LNCaP clone FGC (cell line): ENCODE measurements around the gene IGLL1.
"Not testable (repeated sequence)": the region's sequence is repeated elsewhere in the genome, so short reads cannot be mapped to it uniquely, and the experiment has no call there.

Source experiments
- DNase-seq: peaks from one replicate; pipeline ENCODE4 v3.0.0-alpha.2; 2011; ENCODE audit warnings: low read depth
- H3K4me3 ChIP-seq: 2 replicates; pipeline ENCODE4 v1.5.1; 2011; ENCODE audit warnings: mild to moderate bottlenecking, low read depth, low read length, control low read depth
- TF ChIP-seq, protein P1 (sequence below): IDR thresholded peaks from 2 replicates; pipeline ENCODE4 v1.5.1; 2012; ENCODE audit warnings: mild to moderate bottlenecking; ENCODE audit not compliant: control insufficient read depth, insufficient read depth; ENCODE audit errors: extremely low read depth

Gene IGLL1

DNA sequence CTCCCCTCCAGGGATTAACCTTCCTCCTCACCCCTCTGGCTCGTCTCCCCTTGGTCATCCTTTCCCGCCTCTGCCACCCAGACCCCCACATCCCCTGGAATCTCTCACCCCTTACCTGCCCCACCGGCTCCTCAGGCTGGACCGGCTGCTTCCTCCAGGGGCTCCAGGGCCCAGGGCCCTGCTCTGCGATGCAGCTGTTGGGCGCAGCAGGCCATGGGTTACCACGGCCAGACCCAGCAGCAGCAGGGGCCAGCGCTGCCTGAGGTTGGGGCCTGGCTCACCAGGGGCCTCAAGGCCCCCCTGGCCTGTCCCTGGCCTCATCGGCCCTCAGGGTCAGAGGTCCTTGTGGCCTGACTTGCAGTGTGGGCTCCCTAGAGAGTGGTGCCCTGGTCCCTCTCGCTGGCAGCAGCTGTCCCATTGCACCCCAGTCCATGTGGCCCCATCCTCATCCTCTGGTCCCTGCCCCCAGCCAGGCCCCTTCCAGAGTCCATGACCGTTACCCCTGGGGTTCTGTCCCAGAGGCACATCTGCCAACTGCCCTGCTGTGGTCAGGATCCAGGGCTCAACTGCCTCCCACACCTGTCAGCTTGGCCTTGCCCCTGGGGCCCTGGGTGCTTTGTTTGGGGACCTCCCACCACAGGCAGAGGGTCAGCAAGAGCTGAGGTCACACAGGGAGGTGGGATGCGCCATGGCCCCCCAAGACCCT is at the start of gene IGLL1:
Gene IGLL1, minus strand, starts transcription at position 421 of the 706 bp plus-strand sequence. Its CDS starts 100 bp downstream, at position 321.
- no peak for DNase-seq
- H3K4me3 ChIP-seq, result no peak within 1 kb of the TSS
- TF ChIP-seq, protein P1, sequence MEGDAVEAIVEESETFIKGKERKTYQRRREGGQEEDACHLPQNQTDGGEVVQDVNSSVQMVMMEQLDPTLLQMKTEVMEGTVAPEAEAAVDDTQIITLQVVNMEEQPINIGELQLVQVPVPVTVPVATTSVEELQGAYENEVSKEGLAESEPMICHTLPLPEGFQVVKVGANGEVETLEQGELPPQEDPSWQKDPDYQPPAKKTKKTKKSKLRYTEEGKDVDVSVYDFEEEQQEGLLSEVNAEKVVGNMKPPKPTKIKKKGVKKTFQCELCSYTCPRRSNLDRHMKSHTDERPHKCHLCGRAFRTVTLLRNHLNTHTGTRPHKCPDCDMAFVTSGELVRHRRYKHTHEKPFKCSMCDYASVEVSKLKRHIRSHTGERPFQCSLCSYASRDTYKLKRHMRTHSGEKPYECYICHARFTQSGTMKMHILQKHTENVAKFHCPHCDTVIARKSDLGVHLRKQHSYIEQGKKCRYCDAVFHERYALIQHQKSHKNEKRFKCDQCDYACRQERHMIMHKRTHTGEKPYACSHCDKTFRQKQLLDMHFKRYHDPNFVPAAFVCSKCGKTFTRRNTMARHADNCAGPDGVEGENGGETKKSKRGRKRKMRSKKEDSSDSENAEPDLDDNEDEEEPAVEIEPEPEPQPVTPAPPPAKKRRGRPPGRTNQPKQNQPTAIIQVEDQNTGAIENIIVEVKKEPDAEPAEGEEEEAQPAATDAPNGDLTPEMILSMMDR, result no peak

DNA sequence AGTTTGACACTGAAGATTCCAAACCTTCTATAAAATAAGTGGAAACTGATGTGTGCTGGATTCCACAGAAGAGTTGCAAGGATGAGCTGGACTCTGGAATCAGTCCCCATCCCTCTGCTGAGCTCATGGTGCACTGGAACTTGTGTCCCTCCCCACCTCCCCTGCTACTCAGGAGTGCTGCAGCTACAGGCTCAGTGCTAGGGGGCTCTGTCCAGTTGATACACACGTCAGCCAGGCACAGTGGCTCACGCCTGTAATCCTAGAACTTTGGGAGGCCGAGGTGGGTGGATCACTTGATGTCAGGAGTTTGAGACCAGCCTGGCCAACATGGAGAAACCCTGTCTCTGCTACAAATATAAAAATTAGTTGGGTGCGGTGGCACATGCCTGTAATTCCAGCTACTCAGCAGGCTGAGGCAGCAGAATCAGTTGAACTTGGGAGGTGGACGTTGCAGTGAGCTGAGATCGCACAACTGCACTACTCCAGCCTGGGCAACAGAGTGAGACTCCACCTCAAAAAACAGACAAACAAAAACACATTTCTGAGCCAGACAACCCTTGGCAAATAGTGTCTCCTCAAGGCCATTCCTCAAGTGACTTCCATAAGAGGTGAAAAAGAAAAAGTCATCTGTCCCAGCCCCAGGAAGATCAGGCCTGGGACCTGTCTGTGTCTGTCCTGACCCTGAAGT is 48.1 kb upstream of the IGLL1 start:
- H3K4me3 ChIP-seq, DNase-seq: not testable (repeated sequence)

DNA sequence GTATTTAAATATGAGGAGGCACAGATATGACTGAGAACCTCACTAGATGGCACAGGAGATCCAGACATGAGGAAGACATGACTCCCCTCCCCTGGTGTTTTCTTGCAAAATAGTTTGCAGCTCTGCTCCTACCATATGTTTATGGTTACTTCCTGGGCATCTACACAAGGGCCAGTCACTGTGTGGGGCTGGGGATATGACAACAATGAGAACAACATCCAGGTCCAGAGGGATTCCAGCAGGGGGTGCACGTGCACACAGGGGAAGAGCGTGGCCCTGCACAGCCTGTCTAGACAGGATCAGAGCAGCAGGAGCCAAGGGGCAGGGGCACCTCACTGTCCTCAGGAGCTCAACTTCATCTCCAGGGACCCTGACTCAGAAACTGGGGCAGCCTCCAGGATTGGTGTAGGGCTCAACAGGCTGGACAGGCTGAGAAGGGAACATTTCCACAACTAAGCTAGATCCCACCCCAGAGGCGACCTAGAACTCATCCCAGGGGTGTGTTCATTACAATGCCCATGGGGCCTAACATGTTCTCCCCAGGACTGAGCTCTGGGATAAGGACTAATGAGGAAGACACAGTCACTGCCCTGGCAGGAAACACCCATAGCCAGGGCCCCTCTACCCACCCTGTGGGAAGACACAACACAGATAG is 47.4 kb upstream of the IGLL1 start:
- TF ChIP-seq, protein P1, result peak; percentile 37; the same call in 1 of the 2 replicates
- not testable (repeated sequence) for DNase-seq, H3K4me3 ChIP-seq

DNA sequence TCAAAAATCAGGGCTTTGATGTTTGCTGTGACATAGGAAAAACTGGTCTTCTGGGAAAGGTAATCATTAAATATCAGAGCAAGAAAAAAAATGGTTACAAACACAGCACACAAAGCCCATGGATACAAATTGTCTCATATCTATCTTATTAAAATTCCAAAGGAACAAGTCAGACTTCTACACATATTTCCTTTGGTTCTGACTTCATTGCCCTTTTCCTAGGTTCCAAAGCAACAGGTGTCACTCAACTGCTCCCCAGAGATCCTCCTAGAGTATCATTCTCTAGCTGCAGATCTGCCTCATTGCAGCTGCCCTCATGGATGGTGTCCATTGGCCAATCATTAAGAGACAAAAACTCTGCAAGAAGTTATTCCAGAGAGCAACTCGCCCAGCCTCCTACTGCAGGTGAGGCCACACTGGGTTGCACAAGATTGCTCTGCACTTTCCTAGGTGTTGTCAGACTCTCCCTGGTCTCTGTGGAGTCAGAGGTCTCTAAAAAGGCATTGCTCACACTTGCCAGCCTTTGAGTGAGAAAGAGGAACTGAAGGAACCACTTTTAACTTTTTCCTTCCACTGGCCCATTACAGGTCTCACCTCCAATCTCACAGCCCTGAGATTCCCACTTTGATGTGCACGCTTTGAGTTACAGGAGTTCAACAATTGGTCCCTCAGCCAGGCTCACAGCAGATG is 46.3 kb upstream of the IGLL1 start:
- TF ChIP-seq, protein P1, result no peak
- H3K4me3 ChIP-seq, result no peak overlapping the region
- no peak for DNase-seq

DNA sequence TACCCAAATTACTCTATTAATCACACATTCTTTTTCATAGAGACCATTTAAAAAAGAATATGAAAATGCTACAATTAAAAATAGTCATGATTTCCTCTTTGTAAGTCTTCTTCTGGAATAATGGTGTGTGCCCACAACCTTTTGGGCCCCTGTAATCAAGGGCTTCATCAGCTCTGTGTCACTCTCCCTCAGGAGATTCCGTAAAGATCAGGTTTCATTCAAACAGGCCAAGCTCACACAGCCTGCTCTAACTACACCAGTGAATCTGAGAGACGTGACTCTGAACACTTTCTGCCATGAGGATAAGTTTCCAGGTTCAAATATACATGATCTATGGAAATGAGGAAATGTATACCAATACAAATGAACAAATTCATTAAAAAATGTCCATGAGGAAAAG is 42.5 kb upstream of the IGLL1 start:
- no peak overlapping the region for H3K4me3 ChIP-seq
- DNase-seq, result no peak
- TF ChIP-seq, protein P1, result no peak

DNA sequence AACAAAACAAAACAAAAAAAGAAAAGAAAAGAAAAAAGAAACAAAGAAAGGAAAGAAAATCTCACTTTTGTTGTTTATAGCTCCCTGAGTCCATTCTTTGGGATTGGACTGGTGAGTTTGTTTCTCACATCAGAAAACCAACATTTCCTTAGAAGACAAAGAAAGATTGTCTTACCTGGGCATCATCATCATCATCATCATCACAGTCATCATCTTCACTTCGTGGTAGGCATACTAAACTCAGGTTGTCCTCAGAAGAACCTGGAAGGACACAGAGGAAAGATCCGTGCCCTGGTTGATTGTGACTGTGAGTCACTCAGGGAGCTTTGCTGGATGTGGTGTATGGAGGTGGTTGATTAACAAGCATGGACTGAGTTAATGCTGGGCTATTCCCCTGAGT is 41.8 kb upstream of the IGLL1 start:
- H3K4me3 ChIP-seq, DNase-seq: not testable (repeated sequence)

DNA sequence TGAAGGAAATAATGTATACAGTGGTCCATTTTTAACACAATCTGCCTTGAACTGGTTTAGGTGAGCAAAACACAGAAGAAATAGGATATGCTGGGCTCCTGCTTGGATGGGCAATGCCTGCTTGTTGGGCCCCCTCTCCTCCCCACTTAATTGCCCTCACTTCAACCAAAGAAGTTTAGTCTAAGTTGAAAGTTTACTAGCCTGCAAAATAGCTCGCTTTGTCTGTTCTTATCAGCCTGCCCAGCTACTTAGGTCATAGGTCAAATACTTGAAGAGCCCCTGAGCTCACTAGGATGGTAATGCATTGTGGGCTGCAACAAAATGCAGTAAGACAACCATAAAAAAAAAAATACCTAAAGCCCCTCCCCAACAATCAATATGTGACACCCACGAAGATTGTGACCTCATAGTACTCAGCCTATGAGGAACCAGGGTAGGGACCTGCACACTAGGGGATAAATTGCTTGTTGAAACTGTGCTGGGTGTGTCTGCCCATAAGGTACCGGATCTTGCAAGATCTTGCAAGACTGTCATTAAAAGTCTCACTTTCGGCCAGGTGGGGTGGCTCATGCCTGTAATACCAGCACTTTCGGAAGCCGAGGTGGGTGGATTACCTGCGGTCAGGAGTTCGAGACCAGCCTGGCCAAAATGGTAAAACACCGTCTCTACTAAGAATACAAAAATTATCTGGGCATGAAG is 41.1 kb upstream of the IGLL1 start:
- H3K4me3 ChIP-seq, result no peak overlapping the region
- TF ChIP-seq, protein P1, result no peak
- no peak for DNase-seq
